A673 (cell line): ENCODE data around the gene JARID2. TPM values are rescaled to one million over a fixed set of nuclear protein-coding genes. Genes with fewer than 3 reads are reported as not detected.

ENCODE experiments used
- BruUV-seq: library from RNA; stranded (reverse); fragments of 400-500 nt; replicated peaks from 2 replicates; lab custom pipeline; 2021; lab: Mats Ljungman, UMichigan
- CTCF ChIA-PET: fragments of 300-600 bp; sonication (Branson Sonifier 250); formaldehyde crosslinking; loops from one replicate; lab custom pipeline; 2022; ENCODE audit warnings: antibody characterized with exemption; lab: Charles Lee
- POLR2A ChIA-PET: fragments of 300-600 bp; sonication (Branson Sonifier 250); formaldehyde crosslinking; loops from one replicate; lab custom pipeline; 2022; ENCODE audit warnings: antibody characterized with exemption; ENCODE audit not compliant: low non-redundant PET; lab: Charles Lee
- DNase-seq: peaks from one replicate; pipeline ENCODE4 v3.0.0-alpha.2; 2015; ENCODE audit warnings: low spot score
- H3K27ac ChIP-seq: fragments of 200-600 bp; sonication (generic); 2 replicates; pipeline ENCODE4 v1.5.1; 2016; ENCODE audit warnings: mixed run types, low read depth, mild to moderate bottlenecking, mixed read lengths, antibody characterized with exemption, low read length; ENCODE audit not compliant: poor library complexity, severe bottlenecking
- H3K27me3 ChIP-seq: fragments of 200-600 bp; sonication (generic); replicated peaks from 2 replicates; pipeline ENCODE4 v1.6.1; 2017; ENCODE audit warnings: mixed run types, low read depth, mild to moderate bottlenecking, mixed read lengths, antibody characterized with exemption, low read length; ENCODE audit not compliant: insufficient read depth, poor library complexity
- H3K36me3 ChIP-seq: fragments of 200-600 bp; sonication (generic); 2 replicates; pipeline ENCODE4 v1.6.1; 2016; ENCODE audit warnings: mixed run types, mild to moderate bottlenecking, mixed read lengths, antibody characterized with exemption, low read length; ENCODE audit not compliant: insufficient read depth, poor library complexity, severe bottlenecking
- H3K4me1 ChIP-seq: fragments of 200-600 bp; sonication (generic); 2 replicates; pipeline ENCODE4 v1.6.1; 2017; ENCODE audit warnings: mixed run types, mild to moderate bottlenecking, mixed read lengths, antibody characterized with exemption, low read length; ENCODE audit not compliant: insufficient read depth, poor library complexity, severe bottlenecking
- H3K4me3 ChIP-seq: fragments of 200-600 bp; sonication (generic); 2 replicates; pipeline ENCODE4 v1.5.1; 2016; ENCODE audit warnings: low read depth, mixed run types, mild to moderate bottlenecking, mixed read lengths, low read length; ENCODE audit not compliant: poor library complexity, severe bottlenecking
- H3K9me3 ChIP-seq: fragments of 200-600 bp; sonication (generic); 2 replicates; pipeline ENCODE4 v1.6.1; 2016; ENCODE audit warnings: mixed run types, low read depth, mild to moderate bottlenecking, mixed read lengths, antibody characterized with exemption, low read length; ENCODE audit not compliant: poor library complexity, severe bottlenecking
- EZH2 ChIP-seq: fragments of 200-600 bp; sonication (generic); IDR thresholded peaks from 2 replicates; pipeline ENCODE4 v1.6.1; 2017; ENCODE audit warnings: borderline replicate concordance, low read depth, mild to moderate bottlenecking, mixed read lengths, antibody characterized with exemption, low read length; ENCODE audit not compliant: poor library complexity, severe bottlenecking
- intact Hi-C: fragments of 100-400 bp; cut with micrococcal nuclease; formaldehyde crosslinking; loops from one replicate; pipeline ENCODE4 v1.10.0; 2022; ENCODE audit not compliant: unreplicated experiment
- total RNA-seq: library from RNA; stranded (reverse); gene quantifications from 2 replicates; pipeline ENCODE4 v1.2.3, GENCODE V29; 2021
- TF ChIP-seq, protein P1 (sequence below): fragments of 300-800, 200-600 bp; sonication (generic); conservative IDR thresholded peaks from 2 replicates; pipeline ENCODE4 v1.5.1; 2017; ENCODE audit warnings: low read depth, mild to moderate bottlenecking, antibody characterized with exemption, low read length, moderate library complexity, mixed read lengths

JARID2 gene
- total RNA-seq, 1 experiment from 2014 or later, result 29.4 TPM

DNA sequence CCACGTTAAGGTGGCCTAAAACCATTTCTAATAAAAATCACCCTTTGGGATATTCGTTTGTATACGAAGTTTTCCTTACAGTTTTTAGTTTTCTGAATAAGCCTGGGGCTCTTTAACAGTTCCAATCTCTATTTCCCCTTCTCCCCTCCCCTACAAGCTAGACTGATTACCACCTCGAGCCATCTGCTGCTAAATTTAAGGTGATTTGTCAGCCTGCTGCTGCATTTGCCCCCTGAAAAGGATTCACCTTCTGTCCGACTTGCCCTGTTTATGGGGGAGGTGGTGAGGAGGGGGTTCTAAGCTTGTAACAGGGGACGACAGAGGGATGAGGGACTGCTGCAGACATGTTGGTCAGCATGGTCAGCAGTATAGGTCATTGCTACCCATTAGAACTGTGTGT, 146.3 kb downstream of the JARID2 start:
- Histone ChIP-seq H3K4me1 (peaks cover 41% of the 10 kb centered on the region), H3K36me3 (no peaks in the 10 kb centered on the region), H3K27ac (no peak overlapping the region), H3K27me3 (no peaks in the 10 kb centered on the region), H3K9me3 (peaks cover 7% of the 10 kb centered on the region), H3K4me3 (no peak overlapping the region)
- CTCF ChIA-PET, result no interaction called here
- no peak for TF ChIP-seq EZH2
- TF ChIP-seq, protein P1, sequence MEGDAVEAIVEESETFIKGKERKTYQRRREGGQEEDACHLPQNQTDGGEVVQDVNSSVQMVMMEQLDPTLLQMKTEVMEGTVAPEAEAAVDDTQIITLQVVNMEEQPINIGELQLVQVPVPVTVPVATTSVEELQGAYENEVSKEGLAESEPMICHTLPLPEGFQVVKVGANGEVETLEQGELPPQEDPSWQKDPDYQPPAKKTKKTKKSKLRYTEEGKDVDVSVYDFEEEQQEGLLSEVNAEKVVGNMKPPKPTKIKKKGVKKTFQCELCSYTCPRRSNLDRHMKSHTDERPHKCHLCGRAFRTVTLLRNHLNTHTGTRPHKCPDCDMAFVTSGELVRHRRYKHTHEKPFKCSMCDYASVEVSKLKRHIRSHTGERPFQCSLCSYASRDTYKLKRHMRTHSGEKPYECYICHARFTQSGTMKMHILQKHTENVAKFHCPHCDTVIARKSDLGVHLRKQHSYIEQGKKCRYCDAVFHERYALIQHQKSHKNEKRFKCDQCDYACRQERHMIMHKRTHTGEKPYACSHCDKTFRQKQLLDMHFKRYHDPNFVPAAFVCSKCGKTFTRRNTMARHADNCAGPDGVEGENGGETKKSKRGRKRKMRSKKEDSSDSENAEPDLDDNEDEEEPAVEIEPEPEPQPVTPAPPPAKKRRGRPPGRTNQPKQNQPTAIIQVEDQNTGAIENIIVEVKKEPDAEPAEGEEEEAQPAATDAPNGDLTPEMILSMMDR, result no peak
- no peak for DNase-seq
- BruUV-seq, result no TSS peak
- POLR2A ChIA-PET, result no interaction called here
- intact Hi-C loops, result loop anchor here (5.0 kb wide), 2 partner anchors 235 to 1180 kb away; no protein-coding TSS in a partner anchor

DNA sequence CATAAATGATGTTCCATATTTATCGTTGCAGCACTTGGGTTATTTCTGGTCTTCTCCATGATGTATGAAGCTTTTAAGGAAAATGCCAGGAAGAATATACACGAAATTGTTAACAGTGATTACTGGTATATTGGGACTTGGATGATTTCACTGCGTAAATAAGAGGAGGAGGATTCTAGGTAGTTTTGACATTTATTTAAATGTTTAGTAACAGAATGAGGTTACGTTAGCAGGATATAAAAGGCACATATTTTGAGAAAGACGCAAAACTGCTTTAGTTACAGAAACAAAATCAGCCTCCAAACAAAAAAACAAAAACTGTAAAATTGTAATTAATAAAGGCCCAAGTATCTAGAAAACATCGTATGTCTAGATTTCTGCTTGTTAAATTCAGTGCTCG, 147.7 kb downstream of the JARID2 start:
- intact Hi-C loops, result loop anchor here (5.0 kb wide), 2 partner anchors 234 to 1181 kb away; no protein-coding TSS in a partner anchor
- Histone ChIP-seq H3K9me3 (peaks cover 7% of the 10 kb centered on the region), H3K36me3 (no peaks in the 10 kb centered on the region), H3K27me3 (no peaks in the 10 kb centered on the region), H3K4me3 (no peak overlapping the region), H3K27ac (no peak overlapping the region), H3K4me1 (peaks cover 39% of the 10 kb centered on the region)
- no TSS peak for BruUV-seq
- TF ChIP-seq EZH2, result no peak
- TF ChIP-seq, protein P1, result no peak
- ChIA-PET CTCF (no interaction called here), POLR2A (no interaction called here)
- no peak for DNase-seq

DNA sequence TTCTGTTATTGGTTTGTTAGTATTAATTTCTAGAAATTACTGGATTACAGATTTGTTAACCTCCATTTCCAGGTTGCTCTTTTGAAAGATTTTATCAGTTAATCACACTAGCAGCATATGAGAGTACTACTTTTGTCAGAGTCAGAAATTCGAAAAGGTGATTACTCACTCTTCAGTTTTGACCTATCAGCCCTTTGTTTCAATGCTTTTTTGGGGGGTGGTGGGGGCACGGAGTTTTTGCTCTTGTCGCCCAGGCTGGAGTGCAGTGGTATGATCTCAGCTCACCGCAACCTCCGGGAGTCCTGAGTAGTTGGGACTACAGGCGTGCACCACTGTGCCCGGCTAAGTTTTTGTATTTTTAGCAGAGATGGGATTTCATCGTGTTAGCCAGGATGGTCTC, 149.2 kb downstream of the JARID2 start:
- H3K4me3 ChIP-seq, result no peak overlapping the region
- no peaks in the 10 kb centered on the region for H3K36me3 ChIP-seq
- no peak for DNase-seq
- no peak for TF ChIP-seq EZH2
- TF ChIP-seq, protein P1, result no peak
- intact Hi-C loops, result no loop called here
- no peak overlapping the region for H3K27ac ChIP-seq
- H3K27me3 ChIP-seq, result no peaks in the 10 kb centered on the region
- BruUV-seq, result no TSS peak
- ChIA-PET POLR2A (interaction anchor here (0.6 to 0.7 kb wide), 2 partner anchors 10 to 639 kb away, joined by 3 to 7 read pairs; no protein-coding TSS in a partner anchor), CTCF (interaction anchor here (0.6 kb wide), 1 partner anchor 209 kb away, joined by 3 read pairs; no protein-coding TSS in a partner anchor)
- H3K9me3 ChIP-seq, result peaks cover 7% of the 10 kb centered on the region
- peaks cover 38% of the 10 kb centered on the region for H3K4me1 ChIP-seq
